GM13977 (cell line): ENCODE results near the gene PARD3.

Experiments used
- DNase-seq: peaks from one replicate; pipeline ENCODE4 v3.0.0; 2012; ENCODE audit warnings: low spot score
- in situ Hi-C: fragments of 300-500 bp; cut with MboI; formaldehyde crosslinking; loops from one replicate; pipeline ENCODE4 v1.12.0; 2022; ENCODE audit warnings: low sequenced_read_pairs, low pct_unique_long_range_greater_than_20kb, mixed read lengths, inconsistent platforms; ENCODE audit not compliant: unreplicated experiment
- TF ChIP-seq, protein P1 (sequence below): IDR thresholded peaks from 2 replicates; pipeline ENCODE4 v1.5.1; 2012; ENCODE audit warnings: mild to moderate bottlenecking, control low read depth; ENCODE audit not compliant: insufficient read depth; ENCODE audit errors: extremely low read depth, missing control alignments

The PARD3 gene

DNA sequence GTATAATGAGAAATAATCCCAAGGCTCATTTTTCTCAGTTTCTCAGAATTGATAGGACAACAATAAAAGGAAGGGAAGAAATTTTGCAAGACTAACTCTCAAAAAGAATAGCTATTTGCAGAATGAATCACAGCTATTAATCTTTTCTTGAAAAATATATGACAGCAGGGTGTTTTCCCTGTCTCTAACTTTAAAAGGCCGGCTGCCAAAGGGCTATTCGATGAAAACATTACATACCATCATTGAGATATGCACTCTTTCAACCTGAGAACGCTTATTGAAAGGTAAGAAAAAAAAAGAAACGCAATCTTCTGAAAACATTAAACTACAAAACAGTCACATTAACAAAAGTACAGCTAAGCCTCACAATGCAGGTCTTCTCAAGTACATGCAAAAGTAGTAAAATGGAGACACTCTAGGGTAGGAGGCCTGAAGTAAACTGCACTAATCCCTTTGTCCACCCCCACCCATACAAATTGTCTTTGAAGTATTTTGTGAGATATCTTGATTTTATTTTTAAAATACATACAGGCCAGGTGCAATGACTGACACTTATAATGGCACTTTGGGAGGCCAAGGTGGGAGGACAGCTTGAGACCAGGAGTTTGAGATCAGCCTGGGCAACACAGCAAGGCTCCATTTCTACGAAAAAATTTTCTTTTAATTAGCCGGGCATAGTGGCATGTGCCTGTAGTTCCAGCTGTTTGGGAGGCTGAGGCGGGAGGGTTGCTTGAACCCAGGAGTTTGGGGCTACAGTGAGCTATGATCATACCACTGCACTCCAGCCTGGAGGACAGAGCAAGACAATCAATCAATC lies 83.0 kb downstream of the PARD3 start:
- TF ChIP-seq, protein P1, sequence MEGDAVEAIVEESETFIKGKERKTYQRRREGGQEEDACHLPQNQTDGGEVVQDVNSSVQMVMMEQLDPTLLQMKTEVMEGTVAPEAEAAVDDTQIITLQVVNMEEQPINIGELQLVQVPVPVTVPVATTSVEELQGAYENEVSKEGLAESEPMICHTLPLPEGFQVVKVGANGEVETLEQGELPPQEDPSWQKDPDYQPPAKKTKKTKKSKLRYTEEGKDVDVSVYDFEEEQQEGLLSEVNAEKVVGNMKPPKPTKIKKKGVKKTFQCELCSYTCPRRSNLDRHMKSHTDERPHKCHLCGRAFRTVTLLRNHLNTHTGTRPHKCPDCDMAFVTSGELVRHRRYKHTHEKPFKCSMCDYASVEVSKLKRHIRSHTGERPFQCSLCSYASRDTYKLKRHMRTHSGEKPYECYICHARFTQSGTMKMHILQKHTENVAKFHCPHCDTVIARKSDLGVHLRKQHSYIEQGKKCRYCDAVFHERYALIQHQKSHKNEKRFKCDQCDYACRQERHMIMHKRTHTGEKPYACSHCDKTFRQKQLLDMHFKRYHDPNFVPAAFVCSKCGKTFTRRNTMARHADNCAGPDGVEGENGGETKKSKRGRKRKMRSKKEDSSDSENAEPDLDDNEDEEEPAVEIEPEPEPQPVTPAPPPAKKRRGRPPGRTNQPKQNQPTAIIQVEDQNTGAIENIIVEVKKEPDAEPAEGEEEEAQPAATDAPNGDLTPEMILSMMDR: no peak
- no peak for DNase-seq
- in situ Hi-C loops: no loop called here

- TF ChIP-seq, protein P1: no peak
- in situ Hi-C loops: no loop called here
- no peak for DNase-seq
Measured at GRCh38 chr10:34731213-34731612, 83.9 kb downstream of the PARD3 start.

DNA sequence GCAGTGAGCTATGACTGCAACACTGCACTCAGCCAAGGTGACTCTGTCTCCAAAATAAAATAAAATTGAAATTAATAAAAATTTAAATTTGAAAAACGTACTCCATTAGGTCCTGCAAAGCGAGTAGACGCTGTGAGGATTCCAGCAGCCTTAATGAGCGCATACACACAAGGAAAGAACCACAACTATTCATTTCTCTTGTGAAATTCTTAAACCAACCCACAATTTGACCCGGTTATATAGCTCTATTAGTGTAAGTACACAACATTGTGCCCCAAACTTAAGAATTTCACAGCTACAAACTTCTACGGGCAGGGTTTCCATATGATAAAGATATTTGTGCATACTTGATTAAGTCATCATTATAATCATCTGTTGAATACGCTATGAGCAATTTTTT lies 84.4 kb downstream of the PARD3 start:
- TF ChIP-seq, protein P1: no peak
- no peak for DNase-seq
- in situ Hi-C loops: no loop called here

GRCh38 chr10:34729619-34730018 lies 85.5 kb downstream of the PARD3 start:
- DNase-seq: no peak
- in situ Hi-C loops: no loop called here
- TF ChIP-seq, protein P1: no peak

- in situ Hi-C loops: no loop called here
- no peak for DNase-seq
- TF ChIP-seq, protein P1: no peak
Measured at GRCh38 chr10:34728361-34728760, 86.7 kb downstream of the PARD3 start.

- no peak for DNase-seq
- in situ Hi-C loops: no loop called here
- TF ChIP-seq, protein P1: no peak
Measured at GRCh38 chr10:34727595-34728033, 87.5 kb downstream of the PARD3 start.

- in situ Hi-C loops: no loop called here
- TF ChIP-seq, protein P1: no peak
- DNase-seq: no peak
Measured at GRCh38 chr10:34726862-34727261, 88.2 kb downstream of the PARD3 start.
